T-helper 2 cell (primary cell): Measurements from ENCODE around the gene NDFIP1.
A peak's percentile ranks its signal among the peaks of the same experiment; 100 is the strongest.

Source experiments
- DNase-seq, 5 experiments: peaks; one replicate each; pipeline versions ENCODE4 v3.0.0 to v3.0.0-alpha.2; 2012 to 2022

The NDFIP1 gene

GRCh38 chr5:142091922-142092321 lies 16.7 kb upstream of the NDFIP1 start:
- no peak for DNase-seq

GRCh38 chr5:142095035-142095434 lies 13.5 kb upstream of the NDFIP1 start:
- DNase-seq, result peak in 3 of 5 experiments; percentile 7 to 57 (median 18)

DNA sequence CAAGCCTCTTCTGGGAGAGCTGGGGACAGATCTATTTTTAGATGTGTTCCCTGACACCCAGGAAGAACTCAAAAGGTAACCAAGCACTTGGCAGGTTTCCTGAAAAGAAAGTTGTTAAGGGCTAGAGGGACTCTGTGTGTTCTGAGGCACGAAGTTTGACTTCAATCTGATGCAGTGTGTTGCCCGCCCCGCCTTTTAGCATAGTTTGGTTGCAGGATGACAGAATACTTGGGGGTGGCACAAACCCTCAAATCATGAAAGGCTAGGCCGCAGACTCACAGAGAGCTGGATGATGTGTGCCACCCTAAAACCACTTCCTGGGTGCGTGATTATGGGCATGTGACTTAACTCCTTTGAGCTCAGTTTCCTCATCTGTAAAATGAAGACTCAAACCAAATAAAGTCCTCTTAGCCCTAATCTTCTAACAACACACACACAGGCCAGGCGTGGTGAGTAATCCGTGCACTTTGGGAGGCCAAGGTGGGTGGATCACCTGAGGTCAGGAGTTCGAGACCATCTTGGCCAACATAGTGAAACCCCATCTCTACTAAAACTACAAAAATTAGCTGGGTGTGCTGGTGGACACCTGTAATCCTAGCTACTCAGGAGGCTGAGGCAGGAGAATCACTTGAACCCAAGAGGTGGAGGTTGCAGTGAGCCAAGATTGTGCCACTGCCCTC lies 12.8 kb upstream of the NDFIP1 start:
- DNase-seq, result peak; percentile 25 to 99 (median 75)

DNA sequence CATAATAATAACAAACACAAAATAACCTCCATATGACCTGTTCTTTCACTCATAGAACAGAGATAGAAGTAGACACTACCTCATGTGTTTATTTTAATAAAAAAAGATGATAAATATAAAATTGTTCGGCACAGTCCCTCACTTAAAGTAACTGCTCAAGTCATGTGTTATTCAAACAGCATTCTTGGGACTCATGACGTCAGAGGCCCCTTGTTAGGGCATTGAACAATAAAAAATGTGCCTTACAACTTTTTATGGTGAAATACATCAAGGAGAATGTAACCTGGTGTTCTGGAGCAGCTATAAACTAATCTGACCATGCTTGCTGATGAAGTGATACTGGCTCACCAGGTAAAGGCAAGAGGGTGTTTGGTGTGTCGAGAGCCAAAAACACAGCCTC lies 12.2 kb upstream of the NDFIP1 start:
- no peak for DNase-seq

- DNase-seq, result no peak
Measured at GRCh38 chr5:142097681-142098080, 10.9 kb upstream of the NDFIP1 start.

- peak in 1 of 5 experiments; percentile 55 for DNase-seq
Measured at GRCh38 chr5:142098275-142098674, 10.3 kb upstream of the NDFIP1 start.

- no peak for DNase-seq
Measured at GRCh38 chr5:142098931-142099330, 9.6 kb upstream of the NDFIP1 start.

DNA sequence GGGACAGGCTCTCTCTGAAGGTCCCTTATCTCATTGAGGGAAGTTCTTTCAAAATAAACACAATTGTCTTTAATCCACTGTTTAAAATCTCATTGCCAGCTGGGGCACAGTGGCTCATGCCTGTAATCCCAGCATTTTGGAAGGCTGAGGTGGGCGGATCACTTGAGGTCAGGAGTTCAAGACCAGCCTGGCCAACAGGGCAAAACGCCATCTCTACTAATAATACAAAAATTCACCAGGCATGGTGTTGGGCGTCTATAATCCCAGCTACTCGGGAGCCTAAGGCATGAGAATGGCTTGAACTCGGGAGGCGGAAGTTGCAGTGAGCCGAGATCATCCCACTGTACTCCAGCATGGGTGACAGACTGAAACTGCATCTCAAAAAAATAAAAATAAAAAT lies 8.3 kb upstream of the NDFIP1 start:
- DNase-seq, result no peak

GRCh38 chr5:142102980-142103740 lies 5.4 kb upstream of the NDFIP1 start:
- DNase-seq, result no peak

GRCh38 chr5:142104491-142104890 lies 4.1 kb upstream of the NDFIP1 start:
- DNase-seq, result peak in 3 of 5 experiments; percentile 12 to 83 (median 64)

- DNase-seq, result no peak
Measured at GRCh38 chr5:142106061-142106460, 2.5 kb upstream of the NDFIP1 start.

DNA sequence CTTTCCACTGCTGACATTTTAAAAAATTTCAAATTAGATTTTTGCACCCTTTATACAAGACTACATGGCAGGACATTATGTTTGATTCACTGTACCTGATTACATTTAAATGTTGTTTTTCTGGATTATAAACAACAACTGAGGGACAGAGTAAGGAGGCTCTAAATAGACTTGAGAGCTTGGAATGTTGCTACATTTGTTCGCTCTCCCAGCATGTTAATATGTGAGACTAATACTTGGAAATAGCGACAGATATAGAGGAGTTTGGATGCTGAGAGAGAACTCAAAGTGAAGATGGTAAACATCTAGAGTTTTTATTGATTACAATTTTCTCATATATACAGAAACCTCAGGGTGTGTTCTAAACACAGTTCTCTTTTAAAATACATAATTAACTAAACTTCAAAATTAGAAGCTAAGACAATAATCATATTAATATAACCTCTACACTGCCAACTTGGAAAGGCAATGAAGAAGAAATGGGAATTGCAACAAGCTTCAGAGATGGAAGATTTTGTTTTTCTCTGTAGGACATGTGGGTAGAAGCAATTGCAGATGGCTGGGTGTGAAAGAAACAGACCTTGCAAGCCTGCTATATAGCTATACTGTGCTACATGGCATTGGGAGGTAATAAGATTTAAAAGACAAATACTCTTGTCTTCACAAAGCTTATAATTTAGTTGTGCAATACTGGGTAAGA lies 1.4 kb upstream of the NDFIP1 start:
- DNase-seq, result no peak

DNA sequence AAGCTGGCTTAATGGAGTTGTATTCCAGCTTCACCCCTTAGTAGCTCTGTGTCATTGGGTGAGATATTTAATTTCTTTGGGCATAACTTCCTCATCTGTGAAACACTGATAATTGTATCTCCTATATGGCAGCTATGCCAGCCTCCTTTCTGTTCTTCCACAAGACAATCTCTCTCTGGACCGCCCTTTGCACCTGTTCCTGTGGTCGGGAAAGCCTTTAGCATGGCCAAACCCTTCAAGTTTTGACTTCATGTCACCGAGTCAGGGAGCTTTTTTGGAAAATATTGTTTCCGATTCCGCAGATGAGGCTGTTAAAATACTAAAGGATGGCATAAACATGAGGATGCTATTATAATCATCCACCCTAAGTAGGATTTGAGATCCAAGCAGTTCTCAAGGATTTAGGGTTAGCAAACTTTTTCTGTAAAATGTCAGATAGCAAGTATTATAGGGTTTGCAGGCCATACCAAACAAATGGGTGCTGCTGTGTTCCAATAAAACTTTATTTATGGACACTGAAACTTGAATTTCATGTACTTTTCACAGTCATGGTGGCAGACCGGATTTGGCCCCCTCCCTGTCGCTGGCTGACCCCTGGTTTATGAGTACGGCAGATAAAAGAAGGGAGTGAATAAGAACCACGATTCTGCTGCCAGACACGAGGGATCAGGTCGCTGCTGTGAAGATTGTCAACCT lies 695 bp upstream of the NDFIP1 start:
- no peak for DNase-seq

DNA sequence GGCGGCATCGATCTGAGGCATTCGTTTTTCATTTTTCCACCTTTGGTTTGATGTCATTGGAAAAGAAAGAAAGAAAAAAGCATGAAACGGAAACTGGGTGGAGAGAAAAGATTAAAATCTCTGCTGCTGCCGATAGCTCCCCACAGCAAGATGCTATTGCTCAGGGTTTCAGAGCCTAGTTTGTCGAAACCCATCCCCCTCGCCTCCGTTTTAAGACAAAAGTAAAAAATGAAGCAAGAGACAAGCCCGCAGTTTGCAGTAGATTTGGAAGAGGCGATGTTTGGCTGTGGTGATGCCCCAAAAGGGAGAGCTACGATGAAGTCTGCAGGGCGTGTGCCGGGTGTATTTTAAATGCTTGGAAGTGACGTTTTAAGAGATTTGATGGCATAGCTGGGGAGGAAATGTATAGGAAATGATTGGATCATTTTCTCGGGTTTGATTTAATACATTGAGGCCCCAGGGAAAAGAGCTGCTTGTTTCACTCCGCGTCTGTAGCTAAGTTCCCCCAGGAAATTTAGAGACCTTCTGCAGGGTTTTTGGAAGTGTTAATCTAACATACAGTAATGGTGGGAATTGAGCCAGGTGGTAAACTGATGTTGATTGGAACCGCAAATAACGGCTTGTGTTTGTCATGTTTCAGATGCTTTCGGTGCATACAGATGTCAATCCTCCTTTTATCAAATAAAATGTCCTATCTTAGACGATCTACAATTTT lies 909 bp downstream of the NDFIP1 start:
- DNase-seq, result peak in 2 of 5 experiments; percentile 54 to 88

DNA sequence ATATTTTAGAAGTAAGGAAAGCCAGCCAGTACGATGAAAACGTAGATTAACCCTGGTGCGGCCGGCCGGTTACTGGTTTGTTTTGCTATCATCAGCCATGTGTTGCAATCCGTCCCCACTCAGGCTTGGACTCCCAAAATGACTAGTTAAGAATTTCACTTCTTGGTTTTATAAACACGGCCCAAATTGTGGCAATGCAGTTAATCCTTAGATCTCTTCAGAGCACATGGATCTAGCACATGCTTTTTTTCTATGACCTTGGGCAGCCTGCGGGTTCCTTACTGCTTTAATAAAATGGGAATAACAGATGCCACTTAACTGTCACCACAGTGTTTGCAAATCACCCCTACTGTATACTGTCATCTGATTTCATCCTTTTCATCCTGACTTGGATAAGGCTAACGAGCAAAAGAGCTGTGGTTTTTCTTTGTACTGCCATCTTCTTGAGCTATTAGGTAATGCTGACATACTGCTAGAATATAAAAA lies 1.5 kb downstream of the NDFIP1 start:
- peak in 1 of 5 experiments; percentile 40 for DNase-seq

- DNase-seq, result no peak
Measured at GRCh38 chr5:142110988-142111687, 2.6 kb downstream of the NDFIP1 start.

GRCh38 chr5:142114687-142115086 lies 6.1 kb downstream of the NDFIP1 start:
- no peak for DNase-seq

DNA sequence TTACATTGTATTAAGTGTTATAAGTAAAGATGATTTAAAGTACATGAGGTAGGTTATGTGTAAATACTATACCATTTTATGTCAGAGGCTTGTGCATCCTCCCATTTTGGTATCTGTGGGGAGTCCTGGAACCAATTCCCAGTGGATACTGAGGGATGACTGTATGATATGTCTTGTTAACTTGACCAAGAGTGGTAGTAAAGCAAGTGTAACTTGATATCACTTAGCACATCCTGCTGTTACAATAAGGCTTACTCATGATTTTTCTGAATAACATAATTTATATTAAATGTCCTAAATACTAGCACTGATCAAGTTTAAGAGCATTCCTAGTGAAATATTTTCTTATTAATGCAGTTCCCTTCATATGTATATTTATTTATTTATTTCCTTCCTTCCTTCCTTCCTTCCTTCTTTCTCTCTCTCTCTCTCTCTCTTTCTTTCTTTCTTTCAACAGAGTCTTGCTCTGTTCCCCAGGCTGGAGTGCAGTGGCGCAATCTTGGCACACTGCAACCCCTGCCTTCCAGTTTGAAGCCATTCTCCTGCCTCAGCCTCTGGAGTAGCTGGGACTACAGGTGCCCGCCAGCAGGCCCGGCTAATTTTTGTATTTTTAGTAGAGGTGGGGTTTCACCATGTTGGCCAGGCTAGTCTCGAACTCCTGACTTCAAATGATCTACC lies 7.5 kb downstream of the NDFIP1 start:
- no peak for DNase-seq

- DNase-seq, result no peak
Measured at GRCh38 chr5:142117579-142118151, 9.1 kb downstream of the NDFIP1 start.

GRCh38 chr5:142118155-142118686 lies 9.6 kb downstream of the NDFIP1 start:
- peak in 1 of 5 experiments; percentile 45 for DNase-seq
